KOPT-K1 (cell line): ENCODE results near the gene DHRS12.

Experiments used
- H3K27ac ChIP-seq: fragments of 200-600 bp; sonication (generic); 2 replicates; pipeline ENCODE4 v1.5.1; 2016; ENCODE audit warnings: antibody characterized with exemption, mild to moderate bottlenecking, low read depth, low read length; ENCODE audit not compliant: poor library complexity, severe bottlenecking
- H3K36me3 ChIP-seq: fragments of 200-600 bp; sonication (generic); 2 replicates; pipeline ENCODE4 v1.5.1; 2017; ENCODE audit warnings: antibody characterized with exemption, mild to moderate bottlenecking, low read length, moderate library complexity; ENCODE audit not compliant: insufficient read depth
- H3K9me3 ChIP-seq: fragments of 200-600 bp; sonication (generic); 2 replicates; pipeline ENCODE4 v1.5.1; 2017; ENCODE audit warnings: antibody characterized with exemption, low read length, mild to moderate bottlenecking; ENCODE audit not compliant: insufficient read depth, poor library complexity, severe bottlenecking

The DHRS12 gene

DNA sequence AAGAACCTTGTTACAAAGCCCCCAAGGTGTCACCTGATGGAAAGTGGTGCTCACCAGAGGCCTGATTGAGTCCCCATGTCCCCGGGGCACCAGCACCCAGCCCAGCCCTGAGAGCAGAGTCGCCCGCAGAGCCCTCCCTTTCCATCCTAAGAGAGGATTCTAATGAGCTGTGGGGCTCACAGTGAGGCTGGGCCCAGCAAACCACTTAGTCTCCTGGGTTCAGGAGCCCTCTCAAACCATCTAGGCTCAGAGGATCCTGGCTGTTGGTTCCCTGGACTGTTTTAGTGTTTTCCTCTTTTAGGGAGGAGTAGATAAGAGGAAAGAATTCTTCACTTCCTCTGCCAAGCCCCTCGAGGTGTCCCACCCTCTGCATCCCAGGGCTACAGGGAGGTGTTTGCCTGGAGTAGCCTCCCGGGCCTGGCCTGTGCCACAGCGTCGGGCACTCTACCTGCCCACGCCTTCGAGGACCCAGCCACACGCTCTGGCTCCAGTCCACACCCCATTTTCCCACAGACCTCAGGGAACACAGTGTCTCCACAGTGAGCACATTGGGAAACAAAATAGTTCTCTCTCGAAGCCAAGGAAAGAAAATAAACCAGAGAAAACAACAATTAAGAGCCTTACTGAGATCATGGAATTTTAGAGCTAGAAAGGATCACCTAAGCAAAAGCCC, 34.4 kb downstream of the DHRS12 start:
- Histone ChIP-seq H3K9me3 (no peaks in the 10 kb centered on the region), H3K27ac (no peak overlapping the region)

DNA sequence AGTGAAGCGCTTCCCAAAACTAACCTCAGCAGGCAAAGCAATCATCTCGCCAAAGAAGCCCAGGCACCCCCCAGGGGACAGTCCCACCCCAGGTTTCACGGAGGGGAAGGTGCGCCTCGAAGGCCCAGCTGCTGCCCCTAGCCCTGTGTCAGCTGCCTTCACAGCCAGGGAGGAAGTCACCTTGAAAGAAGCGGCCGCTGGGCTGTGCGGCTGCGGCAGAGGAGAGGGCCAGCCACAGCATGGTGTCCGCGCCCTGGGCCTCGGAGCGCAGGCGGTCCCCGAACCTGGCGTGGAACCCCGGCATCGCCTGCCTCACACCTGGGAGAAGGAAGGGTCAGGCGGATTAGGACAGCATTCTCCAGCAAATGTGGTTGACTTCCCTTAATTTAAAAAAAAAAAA, 35.0 kb downstream of the DHRS12 start:
- Histone ChIP-seq H3K27ac (no peak overlapping the region), H3K36me3 (0 out of 2 replicates have a peak, but pooled peaks cover 6% of the 10 kb centered on the region), H3K9me3 (no peaks in the 10 kb centered on the region)

More for the DNA sequence above, 34.4 kb downstream of the DHRS12 start:
- 0 out of 2 replicates have a peak, but pooled peaks cover 6% of the 10 kb centered on the region for H3K36me3 ChIP-seq

DNA sequence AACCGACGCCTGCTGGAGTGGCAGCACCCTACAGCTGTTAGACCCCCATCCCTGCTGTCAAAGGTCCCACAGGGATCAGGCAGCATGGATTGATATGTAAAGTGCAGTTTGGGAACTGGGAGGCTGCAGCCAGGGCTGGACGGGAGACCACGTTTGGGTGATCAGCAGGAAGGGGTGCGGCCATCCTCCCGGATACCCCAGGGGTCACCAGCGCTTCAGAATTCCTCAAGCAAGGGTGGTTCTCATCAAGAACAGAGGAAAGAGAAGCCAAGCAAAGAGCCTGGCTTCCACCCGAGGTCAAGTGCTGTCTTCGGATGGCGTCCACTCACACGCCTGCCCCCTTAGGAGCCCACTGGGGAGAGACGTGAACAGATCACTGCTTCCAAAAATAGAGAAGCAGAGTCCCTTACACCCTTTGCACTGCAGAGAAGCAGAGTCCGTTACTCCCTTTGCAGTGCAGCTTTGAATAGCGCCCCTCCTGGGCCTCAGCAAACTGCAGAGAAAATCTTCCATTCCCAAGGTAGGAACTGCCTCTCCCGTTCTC, 35.5 kb downstream of the DHRS12 start:
- H3K9me3 ChIP-seq = no peaks in the 10 kb centered on the region
- no peak overlapping the region for H3K27ac ChIP-seq
- H3K36me3 ChIP-seq = 0 out of 2 replicates have a peak, but pooled peaks cover 6% of the 10 kb centered on the region

DNA sequence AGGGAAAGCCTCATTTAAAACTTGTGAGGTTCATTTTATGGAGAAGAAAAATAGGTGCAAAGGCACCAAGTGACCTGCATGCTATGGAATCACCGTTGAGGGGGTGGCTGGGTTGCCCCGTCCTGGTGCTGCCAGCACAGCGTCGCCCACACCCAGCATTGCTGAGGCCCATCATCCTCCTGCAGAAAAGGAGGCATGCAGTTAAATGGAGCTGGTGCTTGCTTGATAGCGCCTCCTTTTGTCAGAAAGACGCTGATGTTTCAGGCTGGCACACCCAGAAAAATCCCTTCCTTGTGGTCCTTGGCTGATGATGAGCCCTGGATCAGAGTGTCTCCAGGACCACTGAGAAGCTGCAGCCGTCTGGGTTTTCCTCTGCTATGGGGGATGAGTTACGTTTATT, 36.9 kb downstream of the DHRS12 start:
- Histone ChIP-seq H3K9me3 (no peaks in the 10 kb centered on the region), H3K27ac (no peak overlapping the region), H3K36me3 (0 out of 2 replicates have a peak, but pooled peaks cover 11% of the 10 kb centered on the region)

DNA sequence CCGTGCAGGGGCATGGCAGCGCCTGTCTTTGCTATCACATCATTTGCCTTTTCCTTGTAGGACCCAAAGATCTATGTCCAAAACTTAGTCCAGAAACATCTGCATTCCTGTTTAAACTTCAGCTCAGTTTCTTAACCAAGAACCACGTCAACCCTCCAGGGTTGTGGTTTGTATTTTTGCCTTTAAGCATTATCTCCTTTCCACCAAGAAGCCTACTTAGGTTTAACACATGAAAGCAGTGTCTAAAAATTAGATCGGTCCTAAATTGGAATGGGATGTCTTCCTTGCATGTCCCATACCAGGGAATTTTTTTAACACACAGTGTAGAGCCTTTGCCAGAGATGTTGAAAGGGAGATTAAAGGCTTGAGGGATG, 38.8 kb downstream of the DHRS12 start:
- peaks cover 20% of the 10 kb centered on the region; the same call in 1 of the 2 replicates for H3K36me3 ChIP-seq
- peak overlapping the region; percentile 51 for H3K27ac ChIP-seq
- H3K9me3 ChIP-seq = no peaks in the 10 kb centered on the region

DNA sequence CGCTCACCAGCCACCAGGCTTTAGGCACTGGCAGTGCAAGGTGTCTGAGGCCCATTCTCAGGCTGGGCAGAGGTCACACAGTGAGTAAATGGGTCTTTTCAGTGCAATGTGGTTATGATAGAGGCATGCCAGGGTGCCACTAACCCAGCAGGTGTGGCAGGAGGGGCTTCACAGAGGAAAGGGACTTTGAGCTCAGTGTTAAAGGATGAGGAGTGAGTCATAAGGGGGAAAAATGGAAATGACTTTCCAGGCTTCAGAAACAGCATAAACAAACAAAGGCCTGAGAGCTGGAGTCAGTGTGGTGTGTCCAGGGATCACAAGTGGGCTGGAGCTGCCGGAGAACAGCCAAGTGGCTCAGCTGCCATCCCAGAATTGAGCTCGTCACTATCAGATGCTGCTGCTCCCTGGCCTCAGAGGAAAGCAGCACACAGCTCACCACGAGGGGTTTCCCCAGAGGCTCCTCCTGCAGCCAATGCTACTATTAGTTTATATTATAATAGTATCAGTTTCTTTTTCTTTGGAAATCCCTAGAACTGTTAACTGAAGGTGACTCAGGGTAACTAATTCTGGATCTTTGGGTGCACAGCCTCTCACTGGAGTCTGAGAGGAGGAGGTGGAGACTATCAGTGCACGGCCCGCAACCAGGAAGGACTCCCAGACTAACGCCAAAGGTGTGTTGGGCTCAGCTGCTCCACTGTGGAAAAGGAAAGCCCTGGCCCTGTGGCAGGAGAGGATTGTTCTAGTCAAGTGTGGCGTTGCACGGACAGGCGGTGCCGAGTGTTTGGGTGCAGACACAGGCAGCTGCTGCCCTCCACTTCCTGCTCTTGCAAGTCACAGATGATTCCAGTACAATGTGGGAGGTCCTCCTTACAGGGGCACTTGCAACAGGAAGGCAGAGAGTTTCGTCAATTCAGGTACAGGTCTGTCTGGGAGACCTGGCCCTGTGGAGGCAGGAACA, 39.5 kb downstream of the DHRS12 start:
- Histone ChIP-seq H3K36me3 (peaks cover 23% of the 10 kb centered on the region; the same call in 1 of the 2 replicates), H3K27ac (peak overlapping the region; percentile 51), H3K9me3 (no peaks in the 10 kb centered on the region)

DNA sequence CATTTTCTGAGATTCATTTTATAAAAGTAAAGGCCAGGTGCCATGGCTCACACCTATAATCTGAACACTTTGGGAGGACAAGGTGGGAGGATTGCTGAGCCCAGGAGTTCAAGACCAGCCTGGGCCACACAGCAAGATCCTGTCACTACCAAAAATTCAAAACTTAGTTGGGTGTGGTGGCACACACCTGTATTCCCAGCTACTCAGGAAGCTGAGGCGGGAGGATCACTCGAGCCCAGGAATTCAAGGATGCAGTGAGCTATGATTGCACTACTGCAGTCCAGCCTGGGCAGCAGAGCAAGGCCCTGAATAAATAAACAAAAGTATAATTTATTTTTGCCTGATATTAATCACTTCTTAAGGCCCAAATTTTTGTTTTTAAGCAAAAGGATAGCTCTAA, 40.5 kb downstream of the DHRS12 start:
- no peaks in the 10 kb centered on the region for H3K9me3 ChIP-seq
- no peak overlapping the region for H3K27ac ChIP-seq
- H3K36me3 ChIP-seq = peaks cover 27% of the 10 kb centered on the region

DNA sequence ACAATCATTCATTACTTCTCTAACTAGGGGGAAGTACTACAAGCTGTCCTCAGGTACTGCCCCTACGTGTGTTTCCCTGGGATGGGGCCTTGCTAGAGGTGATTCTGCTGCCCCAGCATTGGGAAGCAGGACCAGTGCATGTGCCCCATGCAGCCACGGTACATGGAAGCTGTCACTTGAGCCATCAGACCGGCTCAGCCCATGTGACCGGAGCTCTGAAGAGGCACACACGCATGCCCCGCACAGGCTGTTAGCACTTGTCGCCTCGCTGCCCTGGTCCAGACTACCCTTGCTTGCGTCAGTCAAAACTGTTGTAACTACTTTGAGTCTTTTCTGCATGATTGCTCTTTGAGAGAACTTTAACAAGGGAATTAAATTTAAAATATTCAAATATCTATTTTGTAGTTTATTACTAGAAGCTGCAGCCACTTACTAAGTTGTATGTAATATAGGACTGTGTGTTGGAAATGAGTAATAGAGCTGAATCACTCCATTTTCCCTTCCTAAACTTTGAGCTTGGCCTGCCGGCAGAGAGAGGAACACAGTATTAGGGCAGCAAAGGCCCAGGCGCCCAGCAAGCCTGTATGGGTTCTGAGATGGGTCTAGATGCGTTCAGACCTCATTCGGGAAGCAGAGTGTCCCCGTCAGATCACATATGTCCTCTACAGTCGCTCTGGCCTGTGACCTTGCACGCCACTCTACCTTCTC, 42.2 kb downstream of the DHRS12 start:
- Histone ChIP-seq H3K9me3 (no peaks in the 10 kb centered on the region), H3K36me3 (peaks cover 31% of the 10 kb centered on the region), H3K27ac (no peak overlapping the region)

DNA sequence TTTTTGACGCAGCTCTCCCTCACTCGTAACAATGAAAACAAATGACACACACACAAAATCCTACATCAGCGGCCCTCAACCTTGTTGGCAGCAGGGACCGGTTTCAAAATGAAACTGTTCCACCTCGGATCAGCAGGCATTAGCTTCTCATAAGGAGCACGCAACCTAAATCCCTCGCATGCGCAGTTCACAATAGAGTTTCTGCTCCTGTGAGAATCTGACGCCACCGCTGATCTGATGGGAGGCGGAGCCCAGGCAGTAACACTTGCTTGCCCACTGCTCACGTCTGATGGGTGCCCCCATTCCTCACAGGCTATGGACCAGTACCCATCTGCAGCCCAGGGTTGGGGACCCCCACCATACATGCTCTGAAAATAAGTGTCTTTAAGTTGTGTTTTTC, 43.4 kb downstream of the DHRS12 start:
- Histone ChIP-seq H3K9me3 (no peaks in the 10 kb centered on the region), H3K27ac (no peak overlapping the region), H3K36me3 (peaks cover 35% of the 10 kb centered on the region)

DNA sequence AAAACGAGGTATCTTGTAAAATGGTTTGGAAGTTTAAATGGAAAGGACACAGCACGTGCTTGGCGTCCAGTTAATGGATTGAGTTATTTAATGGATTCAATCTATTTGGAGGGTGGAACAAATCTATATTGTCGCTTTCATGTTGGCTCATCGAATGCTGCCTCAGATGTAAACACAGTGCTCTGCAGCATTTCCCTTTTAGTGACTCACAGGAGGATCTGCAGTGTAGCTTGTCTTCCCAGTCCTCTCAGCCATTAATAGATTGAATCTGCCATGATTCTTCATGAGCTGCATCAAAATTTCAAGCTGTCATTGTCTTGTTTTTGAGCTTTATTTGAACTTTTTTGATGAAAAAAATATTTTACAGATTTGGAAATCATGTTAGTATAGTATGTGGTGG, 44.7 kb downstream of the DHRS12 start:
- Histone ChIP-seq H3K36me3 (peaks cover 35% of the 10 kb centered on the region), H3K27ac (no peak overlapping the region)

DNA sequence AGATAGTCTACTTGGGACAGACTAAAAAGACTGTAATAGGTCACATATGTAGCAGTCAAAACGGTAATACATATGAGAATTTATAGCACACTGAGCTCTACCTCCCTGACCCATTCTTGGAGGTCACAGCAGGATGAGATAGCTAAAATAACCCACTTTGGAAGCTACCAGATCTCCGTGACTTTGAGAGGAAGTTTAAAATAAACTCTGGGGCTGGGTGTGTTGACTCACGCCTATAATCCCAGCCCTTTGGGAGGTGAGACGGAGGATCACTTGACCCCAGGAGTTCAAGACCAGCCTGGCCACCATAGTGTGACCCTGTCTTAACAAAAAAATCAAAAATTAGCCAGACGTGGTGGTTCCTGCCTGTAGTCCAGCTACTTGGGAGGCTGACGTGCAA, 45.3 kb downstream of the DHRS12 start:
- Histone ChIP-seq H3K36me3 (peaks cover 35% of the 10 kb centered on the region), H3K9me3 (no peaks in the 10 kb centered on the region), H3K27ac (no peak overlapping the region)

More for the DNA sequence above, 44.7 kb downstream of the DHRS12 start:
- no peaks in the 10 kb centered on the region for H3K9me3 ChIP-seq

DNA sequence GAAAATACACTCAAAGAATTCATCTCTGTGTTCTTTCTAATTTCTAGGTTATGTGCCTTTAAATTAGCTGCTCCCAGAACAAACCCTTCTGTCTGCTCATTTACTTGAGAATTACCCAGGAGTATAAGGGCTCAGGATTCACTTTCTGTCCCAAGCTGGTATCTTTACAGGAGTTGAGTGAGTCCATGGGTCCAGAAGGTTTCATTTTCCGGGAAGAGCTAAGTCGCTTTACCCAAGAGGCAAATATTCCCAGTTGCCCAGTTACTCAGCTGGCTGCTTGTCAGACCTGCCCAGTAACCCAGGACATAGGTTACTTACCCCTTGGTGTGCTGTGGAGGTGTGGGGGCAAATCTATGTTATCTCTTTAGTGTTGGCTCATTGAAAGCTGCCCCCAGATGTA, 47.3 kb downstream of the DHRS12 start:
- no peaks in the 10 kb centered on the region for H3K9me3 ChIP-seq
- peaks cover 36% of the 10 kb centered on the region for H3K36me3 ChIP-seq
- no peak overlapping the region for H3K27ac ChIP-seq

DNA sequence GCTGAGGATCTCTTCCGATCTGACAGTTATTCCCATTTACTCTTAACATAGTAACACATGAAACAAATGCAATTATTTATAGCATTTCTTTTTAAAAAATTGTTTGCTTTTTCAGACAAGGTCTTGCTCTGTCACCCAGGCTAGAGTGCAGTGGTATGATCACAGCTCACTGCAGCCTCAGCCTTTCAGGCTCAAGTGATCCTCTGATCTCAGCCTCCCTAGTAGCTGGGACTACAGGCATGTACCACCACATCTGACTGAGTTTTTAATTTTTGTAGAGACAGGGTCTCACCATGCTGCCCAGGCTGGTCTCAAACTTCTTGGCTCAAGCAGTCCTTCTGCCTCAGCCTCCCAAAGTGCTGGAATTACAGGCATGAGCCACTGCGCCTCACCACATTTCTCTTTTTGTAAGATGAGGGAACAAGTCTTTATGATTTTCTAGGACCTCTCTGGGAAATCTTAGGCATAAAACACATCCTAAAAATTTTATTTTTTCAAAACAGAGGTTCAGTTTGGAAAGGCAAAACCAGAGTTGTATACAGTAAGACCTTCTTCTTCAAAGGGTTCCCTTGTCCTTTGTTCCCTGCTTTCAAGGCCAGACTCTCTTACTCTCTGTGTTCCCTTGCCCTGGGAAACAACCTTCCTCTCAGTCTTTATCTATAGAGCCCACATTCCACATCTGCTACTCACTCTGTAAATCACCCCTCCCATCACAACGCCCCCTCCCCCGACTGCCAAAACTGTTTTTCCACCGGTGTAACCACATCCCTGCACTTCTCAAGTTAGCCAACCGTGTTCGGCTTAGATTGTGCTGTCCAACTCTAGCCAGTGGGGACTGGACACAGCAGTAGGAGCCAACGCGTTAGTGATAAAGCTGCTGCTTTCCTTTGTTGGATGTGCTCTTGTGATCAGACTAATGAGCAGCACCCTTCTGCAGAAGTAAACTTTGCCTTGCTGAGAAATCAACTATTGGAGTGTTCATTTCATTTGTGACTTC, 56.2 kb downstream of the DHRS12 start:
- peaks cover 33% of the 10 kb centered on the region for H3K36me3 ChIP-seq
- no peak overlapping the region for H3K27ac ChIP-seq
- H3K9me3 ChIP-seq = peaks cover 17% of the 10 kb centered on the region

DNA sequence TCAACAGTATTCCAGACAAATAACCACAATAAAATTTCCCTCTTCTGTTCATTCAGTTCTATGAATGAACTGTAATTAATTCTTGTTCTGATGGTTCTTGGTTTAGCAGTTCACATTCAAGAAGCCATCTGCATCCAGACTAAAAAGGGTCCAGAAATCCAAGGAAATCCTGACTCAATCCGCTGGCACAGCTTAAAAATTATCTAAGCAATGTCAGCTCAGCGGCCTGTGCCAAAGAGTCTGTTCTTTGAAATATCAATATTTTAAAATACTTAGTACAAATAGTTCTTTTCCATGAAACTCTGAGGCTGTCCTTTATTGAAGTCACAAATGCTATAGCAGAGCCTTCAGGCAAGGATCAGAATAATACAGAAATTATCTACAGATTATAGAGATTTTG, 57.2 kb downstream of the DHRS12 start:
- no peak overlapping the region for H3K27ac ChIP-seq
- H3K36me3 ChIP-seq = peaks cover 27% of the 10 kb centered on the region
- H3K9me3 ChIP-seq = peaks cover 17% of the 10 kb centered on the region
